IPS-18c (cell line): Measurements from ENCODE around the gene RPL18.
"Not testable (repeated sequence)": the region's sequence is repeated elsewhere in the genome, so short reads cannot be mapped to it uniquely, and the experiment has no call there.

Experiments used
- H3K4me3 ChIP-seq: 2 replicates; pipeline ENCODE4 v1.7.0; 2013; ENCODE audit warnings: low read depth, mild to moderate bottlenecking, low read length, moderate library complexity; ENCODE audit not compliant: insufficient read depth
- H3K9me3 ChIP-seq: one replicate; pipeline ENCODE4 v1.6.1; 2013; ENCODE audit warnings: mild to moderate bottlenecking, low read length, moderate library complexity; ENCODE audit not compliant: control insufficient read depth, insufficient read depth

The RPL18 gene

GRCh38 chr19:48577908-48578307, 41.1 kb downstream of the RPL18 start:
- not testable (repeated sequence) for H3K4me3 ChIP-seq, H3K9me3 ChIP-seq

DNA sequence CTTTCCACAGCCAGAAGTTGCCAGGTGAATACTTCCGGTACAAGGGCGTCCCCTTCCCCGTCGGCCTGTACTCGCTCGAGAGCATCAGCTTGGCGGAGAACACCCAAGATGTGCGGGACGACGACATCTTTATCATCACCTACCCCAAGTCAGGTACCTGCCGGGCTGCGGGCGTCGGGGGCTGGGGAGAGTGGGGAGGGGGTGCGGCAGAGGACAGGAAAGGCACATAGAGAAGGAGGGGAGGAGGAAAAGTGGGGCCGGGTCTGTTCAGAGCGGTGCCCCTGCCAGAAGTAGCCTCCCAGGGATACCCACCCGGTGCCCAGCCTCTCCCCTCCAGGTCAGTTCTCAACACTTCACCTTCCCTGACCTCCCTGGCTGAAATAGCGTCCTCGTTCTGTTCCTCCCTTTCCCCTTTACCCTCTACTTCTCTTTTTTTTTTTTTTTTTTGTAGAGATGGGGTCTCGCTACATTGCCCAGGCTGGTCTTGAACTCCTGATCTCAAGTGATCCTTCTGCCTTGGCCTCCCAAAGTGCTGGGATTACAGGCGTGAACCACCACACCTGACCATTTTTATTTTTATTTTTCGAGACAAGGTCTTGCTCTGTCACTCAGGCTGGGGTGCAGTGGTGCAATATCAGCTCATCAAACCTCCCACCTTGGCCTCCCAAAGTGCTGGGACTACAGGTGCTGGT, 42.9 kb downstream of the RPL18 start:
- Histone ChIP-seq H3K4me3 (no peak overlapping the region), H3K9me3 (no peaks in the 10 kb centered on the region)

DNA sequence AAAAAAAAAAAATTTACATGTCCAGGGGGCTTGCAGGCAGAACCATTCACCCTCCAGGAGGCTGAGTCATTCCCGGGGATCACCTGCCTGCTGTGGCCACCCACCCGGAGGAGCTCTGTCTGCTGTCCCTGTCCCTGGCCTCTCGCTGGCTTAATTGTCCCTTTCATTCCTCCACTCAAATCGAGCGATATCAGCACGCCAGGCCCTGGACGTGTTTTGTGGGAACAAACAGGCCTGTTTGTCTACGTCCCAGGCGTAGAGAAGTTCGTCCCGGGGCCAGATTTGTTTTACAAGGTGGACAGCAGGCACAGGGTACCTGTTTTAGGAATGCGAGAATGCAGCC, 45.8 kb downstream of the RPL18 start:
- H3K4me3 ChIP-seq = no peak overlapping the region
- H3K9me3 ChIP-seq = no peaks in the 10 kb centered on the region

DNA sequence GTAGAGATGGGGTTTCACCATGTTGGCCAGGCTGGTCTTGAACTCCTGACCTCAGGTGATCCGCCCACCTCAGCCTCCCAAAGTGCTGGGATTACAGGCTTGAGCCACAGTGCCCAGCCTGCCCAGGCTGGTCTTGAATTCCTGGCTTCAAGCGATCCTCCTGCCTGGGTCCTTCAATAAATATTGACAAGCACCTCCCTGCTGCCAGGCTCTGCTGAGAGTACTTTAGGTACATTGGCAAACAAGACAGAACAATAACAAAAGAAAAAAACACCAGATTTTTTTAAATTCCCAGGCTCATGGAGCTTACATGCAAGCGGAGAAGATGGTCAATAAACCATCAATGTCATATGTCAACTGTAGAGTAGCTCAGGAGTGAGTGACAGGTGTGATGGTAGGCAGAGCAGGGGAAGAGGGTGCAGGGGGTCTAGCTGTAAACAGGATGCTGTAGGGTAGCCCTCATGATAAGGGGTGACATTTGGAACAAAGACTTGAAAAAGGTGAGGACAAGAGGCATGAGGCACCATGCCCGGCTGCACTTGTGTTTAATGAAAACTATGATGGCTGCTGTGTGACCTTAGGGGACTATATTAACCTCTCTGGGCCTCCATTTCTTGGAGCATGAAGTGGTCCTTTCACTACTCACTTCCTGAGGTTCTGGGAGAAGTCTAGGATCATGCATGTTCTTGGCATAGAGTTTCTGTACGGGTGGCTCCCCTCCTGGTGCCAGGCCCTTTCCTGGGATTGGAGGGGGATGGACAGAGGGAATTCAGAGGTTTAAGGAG, 47.4 kb downstream of the RPL18 start:
- no peak overlapping the region for H3K4me3 ChIP-seq
- H3K9me3 ChIP-seq = no peaks in the 10 kb centered on the region

- Histone ChIP-seq H3K4me3 (no peak overlapping the region), H3K9me3 (no peaks in the 10 kb centered on the region)
Measured at GRCh38 chr19:48569814-48570213, 49.2 kb downstream of the RPL18 start.

GRCh38 chr19:48568345-48568886, 50.6 kb downstream of the RPL18 start:
- H3K4me3 ChIP-seq = peak overlapping the region; percentile 22
- no peaks in the 10 kb centered on the region for H3K9me3 ChIP-seq
